ENCODE data around the gene KIAA1328.
A peak's percentile ranks its signal among the peaks of the same experiment; 100 is the strongest.

Gene KIAA1328

DNA sequence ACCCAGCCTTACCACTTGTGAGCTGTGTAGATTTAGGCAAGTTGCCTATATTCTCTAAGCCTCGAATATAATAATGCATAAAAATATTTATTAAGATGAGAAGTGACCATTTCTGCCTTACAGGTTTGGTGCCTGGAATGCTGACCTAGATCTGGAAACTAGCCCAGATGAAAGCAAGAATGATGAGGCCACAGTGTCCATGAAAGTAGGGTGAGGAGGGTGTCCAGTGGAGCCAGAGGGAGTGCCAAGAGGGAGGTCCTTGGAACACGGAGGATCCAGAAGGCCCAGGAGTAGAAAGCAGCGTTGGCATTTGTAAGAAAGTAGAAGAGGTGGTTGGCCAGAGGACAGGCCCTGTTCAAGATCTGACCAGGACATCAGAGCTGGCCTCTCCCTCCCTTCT lies 402.3 kb downstream of the KIAA1328 start:
- no peak for DNase-seq

DNA sequence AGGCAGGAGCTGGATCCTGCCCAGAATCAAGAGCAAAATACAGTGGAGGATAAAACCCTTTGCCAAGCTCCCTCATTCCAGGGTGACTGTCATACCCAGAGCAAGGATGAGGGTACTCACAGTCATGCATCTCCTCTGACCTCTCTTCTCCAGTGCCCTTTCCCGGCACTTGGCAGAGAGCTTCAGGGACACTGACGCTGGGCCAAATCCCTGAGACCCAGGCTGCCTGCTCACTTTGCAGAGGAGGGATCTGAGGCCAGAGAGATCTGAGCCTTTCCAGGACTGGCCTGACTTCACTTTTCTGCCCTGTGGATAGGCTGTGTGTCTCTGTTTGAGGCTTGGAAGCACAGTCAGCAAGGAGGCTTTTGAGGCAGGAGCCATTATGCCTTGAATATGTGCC lies 406.7 kb downstream of the KIAA1328 start:
- no peak for DNase-seq

DNA sequence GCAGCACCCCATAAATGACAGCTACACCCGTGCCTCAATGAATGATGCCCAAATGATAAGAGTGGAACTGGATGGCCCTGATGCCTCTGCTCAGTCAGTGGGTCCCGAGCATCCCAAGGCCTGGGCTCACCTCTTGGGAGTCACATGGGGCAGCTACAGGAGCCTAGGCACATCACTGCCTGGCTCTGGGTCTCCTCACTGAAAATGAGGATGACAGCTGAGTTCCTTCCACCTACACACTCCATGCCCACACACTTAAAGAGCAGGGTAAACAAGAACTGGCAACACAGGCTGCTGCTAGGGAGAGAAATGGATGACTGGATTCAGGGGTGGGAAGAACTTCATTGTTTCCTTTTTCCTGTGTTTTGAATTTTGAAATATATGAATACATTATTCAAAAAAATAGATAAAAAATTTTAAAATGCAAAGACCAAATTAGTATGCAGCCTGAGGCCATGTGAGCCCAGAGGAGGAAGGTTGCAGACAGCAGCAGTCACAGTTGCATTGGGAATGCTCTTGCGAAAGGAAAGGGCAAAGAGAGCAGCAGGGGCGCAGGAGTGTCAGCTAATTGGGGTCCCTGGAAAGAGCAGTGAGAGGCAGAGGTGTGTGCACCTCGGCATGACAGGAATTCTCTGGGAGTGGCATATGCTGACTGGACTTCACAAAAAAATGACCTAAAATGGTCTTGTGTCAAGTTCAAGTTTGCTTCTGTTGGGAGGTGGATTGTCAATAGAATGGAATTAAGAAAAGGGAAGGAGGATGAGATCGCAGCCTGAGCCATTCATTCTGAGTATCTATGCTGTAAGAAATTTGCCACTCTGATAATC lies 409.6 kb downstream of the KIAA1328 start:
- DNase-seq: no peak

DNA sequence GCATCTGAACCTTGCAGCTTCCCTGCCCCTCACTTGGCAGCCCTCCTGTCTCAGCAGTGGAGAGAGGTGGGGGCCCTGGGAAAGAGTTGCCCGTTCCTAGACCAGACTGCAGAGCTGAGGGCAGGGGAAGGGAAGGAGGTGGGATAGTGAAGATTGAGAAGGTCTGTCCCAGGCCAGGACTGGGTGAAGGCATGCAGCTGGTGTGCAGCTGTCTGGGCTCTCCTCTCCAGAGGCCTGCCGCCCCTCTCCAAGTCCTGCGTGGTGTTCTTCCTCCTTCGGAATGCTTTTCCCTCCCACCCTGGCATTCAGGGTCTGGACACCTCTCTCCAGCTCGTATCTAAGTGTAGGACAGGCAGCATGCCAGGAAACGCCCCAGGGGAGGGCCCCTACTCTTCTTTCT lies 413.2 kb downstream of the KIAA1328 start:
- DNase-seq: no peak

DNA sequence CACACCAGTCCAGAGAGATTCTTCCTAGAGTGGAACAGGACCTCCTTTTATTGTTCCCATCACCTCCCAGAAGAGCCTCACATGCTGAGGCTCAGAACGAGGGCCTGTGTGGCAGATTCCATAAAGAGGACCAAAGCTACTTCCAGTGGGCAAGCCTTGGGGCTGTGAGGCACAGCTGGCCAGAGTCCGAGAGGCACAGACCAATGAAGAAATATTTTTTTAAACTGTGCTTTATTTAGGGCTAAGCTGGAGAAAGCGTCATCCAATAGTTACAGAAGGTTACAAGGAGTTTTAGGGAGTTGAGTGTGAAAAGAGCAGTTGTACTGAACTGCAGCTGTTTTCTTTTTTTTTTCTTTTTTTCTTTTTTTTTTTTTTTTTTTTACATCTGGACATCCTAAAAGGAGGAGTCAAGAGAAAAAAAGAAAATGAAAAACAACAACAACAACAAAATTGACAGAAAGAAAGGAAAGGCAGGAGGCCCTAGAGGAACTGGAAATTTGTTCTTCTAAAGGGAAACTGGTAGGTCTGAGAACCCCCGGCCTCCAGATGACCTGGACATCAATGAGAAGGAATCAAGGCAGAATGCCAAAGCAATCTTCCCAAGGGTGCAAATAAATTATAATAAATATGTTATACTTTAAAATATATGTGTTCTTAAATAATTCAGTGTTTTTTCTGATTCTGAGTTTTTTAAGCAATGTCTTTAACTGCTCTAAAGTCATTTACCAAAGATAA lies 414.1 kb downstream of the KIAA1328 start:
- no peak for DNase-seq

DNA sequence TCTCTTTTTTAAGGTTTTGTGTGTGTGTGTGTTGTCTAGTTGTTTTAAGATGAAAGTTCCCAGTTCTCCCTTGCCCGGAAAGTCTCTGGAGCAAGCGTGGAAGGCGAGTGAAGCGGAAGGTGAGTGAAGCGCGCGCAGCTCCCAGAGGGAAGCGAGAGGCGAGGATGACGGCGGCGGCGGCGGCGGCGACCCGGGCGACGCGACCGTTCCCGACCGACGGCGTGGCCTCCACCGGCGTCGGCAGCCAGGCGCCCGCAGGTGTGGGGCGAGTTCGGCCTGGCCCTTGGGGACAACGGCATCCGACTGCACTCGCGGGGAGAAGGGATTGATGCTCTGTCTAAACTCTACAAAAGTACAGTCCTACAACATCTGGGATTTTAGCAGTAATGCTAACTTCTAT lies 414.8 kb downstream of the KIAA1328 start:
- no peak for DNase-seq

DNA sequence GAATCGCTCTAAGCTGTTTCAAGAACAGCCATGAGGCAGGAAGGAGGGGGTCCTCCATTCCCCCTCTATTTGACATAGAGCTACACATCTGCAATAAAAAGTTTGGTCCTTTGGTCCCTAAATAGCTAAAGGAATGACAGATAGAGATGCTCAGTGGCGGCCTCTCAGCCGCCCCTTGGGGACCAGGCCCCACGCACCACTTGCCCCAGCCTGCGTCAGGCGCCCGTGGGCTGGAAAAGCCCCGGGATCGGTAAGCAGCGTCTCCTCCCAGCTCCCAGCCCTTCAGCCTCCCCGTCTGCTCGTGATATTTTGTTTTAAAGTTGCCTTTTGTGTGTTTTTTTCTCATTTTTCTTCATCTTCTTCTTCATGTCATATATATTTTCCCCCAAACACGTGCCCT lies 415.7 kb downstream of the KIAA1328 start:
- no peak for DNase-seq

DNA sequence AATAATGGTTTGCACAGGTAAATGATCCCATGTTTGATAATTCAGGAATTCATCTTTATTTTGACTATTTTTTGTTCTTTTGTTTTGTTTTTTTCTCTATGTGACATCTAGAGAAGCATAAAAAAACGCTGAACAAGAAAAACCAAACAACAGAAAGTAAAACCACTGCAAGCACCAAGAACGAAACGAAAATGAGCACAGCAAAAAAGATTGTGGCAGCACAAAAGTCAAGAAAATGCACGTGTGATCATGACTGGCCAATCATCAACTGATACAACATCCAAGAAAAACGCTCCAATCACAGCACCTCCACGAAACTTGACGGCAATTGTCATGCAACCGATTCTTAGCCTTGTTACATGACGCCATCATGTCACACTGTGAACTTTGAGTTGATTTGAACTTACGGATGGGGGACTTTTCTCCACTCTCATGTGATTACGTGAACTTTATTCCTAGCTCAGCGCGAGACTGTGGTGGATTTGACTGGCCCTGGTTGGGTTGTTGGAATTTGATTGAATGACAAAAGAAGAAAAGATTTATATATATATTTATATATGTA lies 417.9 kb downstream of the KIAA1328 start:
- DNase-seq: no peak

DNA sequence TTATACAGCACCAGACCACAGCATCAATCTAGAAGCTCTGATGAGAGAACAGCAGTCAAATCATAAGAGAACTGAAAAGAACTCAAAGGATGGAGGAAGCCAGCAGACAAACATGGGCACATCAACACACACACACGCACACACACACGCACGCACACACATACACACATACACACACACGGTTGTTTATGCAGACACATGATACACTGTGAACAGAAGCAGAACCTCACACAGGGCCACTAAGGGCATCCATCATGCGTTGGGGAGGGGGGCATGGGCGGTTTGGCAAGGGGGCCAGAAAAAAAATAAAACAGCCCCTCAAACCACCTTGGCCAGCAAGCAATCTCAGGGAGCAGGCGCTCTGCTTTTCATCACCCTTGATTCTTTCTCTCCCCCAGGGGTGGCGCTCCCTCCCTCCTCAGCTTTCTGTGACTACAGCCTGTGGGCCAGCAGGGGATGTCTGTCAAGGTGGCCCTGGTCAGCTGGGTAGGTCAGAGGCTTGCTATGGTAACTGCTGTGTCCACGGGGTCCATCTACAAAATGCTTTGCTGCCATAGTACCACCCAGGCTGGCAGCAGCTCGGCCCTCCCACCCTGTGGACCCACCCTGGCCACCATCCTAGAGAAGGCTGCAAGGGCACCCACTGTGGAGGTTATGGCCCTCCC lies 418.7 kb downstream of the KIAA1328 start:
- no peak for DNase-seq

DNA sequence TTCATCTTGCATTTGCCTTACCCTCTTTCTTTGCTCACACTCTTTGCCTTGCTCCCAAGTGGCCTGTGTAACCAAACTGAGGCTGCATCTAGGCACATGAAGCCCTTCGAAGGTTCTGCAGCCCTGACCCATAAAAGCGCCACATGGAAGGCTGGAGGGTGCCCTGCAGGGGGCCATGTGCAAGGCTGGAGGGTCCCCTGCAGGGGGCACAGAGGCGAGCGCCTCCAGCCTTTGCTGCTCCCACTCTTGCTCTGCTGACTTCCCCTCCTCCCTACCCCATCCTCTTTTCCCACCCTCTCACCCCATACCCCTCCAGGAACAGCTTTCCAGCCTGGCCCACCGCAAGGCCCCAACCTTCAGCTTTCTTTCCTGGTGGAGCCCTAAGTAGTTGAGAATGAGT lies 419.4 kb downstream of the KIAA1328 start:
- no peak for DNase-seq

DNA sequence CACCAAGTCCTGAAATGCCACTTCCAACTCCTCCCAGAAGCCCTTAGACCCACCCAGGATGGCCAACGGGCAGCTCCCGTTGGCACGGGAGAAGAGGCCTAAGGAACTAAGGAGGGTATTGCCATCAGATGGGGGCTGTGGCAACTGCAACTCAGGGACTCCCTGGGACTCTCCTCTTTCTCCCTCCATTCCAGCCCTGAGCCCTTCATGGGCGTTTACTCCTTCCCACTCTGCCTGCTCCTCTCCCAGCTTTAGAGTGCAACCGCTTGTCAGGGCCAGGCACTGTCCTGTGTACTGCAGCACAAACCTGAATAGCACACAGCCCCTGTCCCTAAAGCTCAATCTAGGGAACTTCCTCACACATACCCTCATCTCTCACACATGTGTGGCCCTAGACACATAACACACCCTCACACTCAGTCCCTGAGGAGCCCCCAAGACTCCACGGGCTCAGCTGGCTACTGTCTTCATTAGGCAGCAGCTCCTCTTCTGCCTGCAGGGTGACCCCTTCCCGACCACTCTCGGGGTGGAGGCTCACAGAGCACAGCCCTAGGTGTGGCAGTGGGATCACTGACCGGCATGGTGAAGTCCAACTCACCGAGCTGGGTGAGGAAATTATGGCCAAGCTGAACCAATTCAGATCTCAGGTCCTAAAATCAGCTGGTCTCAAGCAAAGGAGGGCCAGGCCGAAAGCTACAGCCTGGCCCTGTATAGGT lies 420.4 kb downstream of the KIAA1328 start:
- no peak for DNase-seq

DNA sequence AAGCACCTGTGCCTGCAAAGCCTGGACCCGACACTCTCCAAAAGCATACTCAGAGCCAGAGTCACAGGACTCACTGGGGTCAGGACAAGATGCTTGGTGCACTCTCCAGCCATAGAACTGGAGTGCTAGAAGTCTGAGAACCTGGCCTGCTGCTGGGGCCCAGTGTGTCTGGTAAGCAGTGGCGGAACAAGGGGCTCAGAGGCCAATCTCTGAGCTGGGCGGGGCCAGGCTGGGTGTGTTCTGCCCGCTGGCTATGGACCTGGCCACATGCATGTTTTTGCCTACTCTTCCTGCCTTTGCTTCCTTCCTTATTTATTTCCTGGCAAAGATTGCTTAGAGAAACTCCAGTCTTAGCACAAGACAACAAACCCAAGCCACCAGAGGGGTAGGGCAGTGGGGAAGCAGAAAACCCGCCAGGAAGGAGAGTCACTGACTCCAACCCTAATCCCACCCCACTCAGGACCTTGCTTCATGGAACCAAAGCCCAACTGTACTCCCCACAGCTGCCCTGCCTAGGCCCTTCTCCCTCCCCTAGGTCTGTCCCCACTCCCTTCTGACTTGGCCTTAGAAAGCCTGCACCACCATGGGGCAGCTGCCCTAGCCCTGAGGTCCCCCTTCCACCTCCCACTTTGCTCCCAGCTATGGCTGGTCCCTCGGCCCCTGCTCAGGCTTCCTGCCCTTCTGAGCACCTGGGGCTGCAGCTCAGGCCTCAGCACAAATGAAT lies 421.1 kb downstream of the KIAA1328 start:
- DNase-seq: no peak

DNA sequence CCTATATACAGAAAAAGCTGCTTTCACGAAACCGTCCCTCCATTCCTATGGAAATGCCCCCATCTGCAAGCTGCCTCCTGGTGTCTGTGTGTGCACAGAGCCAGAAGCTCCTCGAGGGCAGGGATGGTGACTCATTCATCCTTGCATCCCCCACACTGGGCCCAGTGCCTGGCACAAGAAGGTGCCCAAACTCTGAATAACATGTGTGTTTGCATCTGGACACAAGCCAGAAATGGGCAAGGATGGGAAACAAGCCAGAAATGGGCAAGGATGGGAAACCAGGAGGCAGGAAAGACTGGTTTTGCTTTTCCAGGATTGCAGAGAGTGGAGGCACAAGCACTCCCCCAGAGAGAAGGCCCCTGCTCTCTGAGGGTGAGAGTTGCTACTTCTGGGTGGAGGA lies 422.8 kb downstream of the KIAA1328 start:
- no peak for DNase-seq

DNA sequence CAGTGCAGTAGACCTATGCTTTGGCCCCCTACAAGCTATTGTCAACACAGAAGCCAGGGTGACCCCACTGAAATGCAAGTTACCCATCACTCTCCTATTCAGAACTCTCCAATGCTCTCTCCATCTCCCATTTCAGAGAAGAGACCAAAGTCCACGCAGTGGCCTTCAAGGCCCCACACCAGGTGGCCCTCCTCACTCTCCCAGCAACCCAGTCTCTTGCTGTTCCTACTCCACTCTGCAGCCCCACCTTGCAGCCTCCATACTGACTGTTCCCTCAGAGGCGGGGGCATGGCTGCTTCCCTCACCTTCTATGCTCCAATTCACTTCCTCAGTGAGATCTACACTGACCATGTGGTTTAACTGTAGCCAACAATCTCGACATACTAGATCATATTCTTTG lies 423.4 kb downstream of the KIAA1328 start:
- DNase-seq: no peak

DNA sequence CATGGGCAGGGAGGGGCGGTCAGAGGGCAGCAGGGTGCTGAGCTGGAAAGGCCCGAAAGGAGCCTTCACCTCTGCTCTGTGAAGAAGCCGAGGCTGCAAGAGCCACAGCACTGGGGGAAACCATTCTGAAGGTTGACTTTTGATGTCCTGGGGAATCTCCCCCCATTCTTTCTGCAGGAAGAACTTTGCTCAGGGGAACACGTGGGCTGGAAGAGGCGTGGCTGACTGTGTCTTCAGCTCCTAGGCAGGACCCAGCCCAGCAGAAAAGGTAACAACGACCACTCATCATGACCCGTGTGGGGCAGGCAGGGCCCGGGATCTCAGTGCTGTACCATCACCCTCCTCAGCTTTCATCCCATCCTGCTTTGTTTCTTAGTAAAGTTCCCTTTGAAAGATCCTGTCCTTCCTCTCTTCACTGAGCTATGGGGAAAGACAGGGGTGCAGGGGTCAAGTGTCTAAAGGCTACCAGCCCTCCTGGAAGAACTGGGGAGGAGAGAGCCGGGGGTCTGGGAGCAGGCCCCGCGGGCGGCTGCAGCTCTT lies 424.0 kb downstream of the KIAA1328 start:
- no peak for DNase-seq

DNA sequence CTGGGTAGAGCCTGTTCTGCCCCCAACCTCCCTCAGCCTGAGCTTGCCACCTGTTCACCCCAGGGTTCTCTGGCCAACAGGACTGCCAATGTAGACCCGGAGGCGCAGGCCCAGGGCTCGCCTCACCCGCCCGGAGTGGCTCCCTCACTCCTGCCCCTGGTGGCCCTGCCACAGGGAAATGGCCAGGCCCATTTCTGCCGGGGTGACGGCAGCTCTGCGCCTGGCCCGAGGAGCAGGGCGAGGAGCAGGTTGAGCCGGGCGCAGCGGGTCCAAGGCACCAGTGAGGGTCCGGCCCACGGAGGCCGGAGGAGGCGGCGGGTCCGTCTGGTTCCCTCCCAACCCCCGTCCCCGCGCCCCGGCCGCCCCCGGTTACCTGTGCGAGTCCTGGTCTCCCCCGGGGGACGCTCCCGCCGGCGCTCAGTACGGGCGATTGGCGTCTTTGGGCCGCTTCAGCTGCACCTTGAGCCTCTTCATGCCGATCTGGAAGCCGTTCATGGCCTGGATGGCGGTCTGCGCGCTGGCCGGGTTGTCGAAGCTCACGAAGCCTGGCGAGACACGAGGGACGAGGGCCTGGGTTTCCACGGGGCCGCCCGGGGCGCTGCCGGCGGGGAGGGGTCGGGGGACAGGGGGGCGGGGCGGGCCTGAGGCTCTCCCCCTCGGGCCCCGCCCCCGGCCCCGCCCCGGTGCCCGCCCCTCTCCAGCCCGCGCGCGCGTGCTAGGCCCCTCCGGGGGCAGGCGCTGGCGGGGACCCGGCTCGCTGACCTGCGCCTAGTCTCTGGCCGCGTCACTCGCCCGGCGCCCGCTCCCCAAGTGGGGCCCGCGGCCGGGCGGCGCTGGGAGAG lies 424.7 kb downstream of the KIAA1328 start:
- peak; percentile 7 for DNase-seq

DNA sequence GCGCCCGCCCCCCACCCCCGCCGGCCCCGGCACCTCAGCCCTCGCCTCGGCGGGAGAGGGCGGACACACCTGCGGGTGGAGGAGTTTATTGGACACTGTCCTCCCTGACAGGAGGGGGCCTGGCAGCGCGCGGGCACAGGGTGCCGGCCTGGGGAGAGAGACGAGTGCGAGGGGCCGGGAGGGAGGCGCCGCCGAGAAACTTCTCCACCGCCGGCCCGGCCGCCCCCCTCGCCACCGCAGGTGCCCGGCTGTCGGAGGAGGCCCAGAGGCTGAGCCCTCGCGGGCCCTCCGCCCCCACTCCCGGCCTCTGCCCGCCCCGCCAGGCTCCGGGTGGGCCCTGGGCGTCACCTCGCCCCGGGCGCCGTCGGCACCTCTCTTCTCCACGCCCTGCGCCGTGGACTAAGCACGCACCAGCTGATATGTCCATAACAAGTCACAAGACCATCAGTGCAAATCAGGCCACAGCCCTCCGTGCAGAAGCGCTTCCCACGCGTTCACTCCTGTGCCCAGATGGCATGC lies 425.4 kb downstream of the KIAA1328 start:
- DNase-seq: no peak

DNA sequence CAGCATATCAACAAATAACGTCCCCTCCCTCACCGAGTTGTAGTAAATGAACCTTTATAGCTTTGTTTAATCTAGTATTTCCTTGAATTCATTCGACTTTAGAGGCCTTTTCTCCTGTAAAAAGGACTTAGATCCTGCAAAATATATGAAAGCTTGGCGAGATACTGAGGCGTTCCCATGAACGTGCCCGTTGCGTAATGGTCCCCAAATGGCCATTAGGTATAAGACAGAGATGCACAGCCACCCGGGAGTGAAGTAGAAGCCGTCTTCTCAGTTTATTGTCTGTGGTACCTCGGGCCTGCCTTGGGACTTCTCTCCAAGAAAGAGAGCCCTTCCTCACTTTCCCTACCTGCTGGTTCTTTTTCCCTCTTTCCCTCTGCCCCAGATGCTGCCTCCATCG lies 426.0 kb downstream of the KIAA1328 start:
- no peak for DNase-seq

DNA sequence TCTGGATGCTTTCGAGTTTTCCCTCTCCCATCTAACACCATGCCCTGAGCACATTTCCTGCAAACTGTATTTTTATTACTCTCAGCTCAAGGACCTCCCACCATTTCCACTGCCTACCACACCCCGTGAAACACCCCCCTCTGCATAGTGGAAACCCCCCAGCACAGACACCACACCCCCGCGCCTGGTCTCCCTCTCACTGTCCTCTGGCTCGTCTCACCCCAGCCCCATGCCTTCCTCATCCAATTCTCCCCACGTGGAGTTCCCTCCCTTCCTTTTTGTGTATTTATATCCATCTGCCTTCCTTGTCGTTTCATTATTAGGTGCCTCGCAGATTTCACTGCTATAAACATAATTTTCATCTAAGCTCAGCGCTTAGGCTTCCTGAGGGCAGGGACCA lies 429.2 kb downstream of the KIAA1328 start:
- DNase-seq: no peak

DNA sequence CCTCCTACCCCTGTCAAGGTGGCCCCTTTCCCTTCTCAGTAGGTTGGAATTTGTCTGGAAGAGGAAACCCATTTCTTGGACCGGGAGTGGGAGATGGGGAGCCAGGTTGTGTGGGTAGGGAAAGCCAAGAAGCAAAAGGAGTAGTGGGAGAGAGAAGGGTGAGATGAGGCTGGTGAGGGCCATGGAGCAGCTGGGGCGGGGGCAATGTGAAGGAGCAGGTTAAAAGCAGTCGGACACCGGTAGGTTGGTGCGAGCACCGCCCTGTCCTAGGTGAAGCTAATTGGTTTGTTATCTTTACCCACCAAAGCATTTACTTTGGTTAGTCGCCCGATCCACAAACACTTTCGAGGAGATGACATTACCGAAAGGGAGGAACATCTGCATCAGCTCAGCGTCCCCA lies 429.9 kb downstream of the KIAA1328 start:
- DNase-seq: no peak

DNA sequence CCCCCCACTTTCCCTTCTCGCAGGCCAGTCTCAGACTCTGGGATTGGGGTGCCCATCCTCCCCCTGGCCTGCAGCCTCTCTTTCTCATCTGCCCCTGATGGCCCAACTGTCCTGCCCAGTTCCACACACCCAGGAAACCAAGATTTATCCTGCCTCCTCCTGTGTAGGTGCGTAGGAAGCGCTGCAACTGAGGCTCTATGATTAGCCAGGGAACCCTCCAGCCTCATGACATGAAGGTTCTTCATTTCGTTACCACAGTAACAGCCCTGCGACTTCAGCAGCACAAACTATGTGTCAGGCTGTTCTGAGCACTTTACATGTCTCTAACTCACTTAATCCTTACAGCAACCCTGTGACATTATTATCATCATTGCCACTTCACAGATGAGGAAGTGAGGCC lies 430.8 kb downstream of the KIAA1328 start:
- DNase-seq: no peak
